Tibial nerve (tissue), 3 donors: ENCODE data around the gene MSH3.

ENCODE experiments used
- CTCF ChIP-seq, 5 experiments: fragments of 200-600 bp in 3 of 5; fragments of 450-650 bp in 2 of 5; sonication (generic) in 3 of 5; IDR thresholded peaks; one replicate each; pipeline ENCODE4 v1.5.1; 2016 to 2019; ENCODE audit warnings: antibody characterized with exemption in 5 of 5, mild to moderate bottlenecking in 3 of 5, moderate library complexity in 2 of 5
- POLR2A ChIP-seq, 2 donors: fragments of 450-650 bp; IDR thresholded peaks; one replicate each; pipeline ENCODE4 v1.6.1; 2017; ENCODE audit warnings: antibody characterized with exemption in 2 of 2, mild to moderate bottlenecking in 2 of 2, moderate library complexity in 2 of 2

DNA sequence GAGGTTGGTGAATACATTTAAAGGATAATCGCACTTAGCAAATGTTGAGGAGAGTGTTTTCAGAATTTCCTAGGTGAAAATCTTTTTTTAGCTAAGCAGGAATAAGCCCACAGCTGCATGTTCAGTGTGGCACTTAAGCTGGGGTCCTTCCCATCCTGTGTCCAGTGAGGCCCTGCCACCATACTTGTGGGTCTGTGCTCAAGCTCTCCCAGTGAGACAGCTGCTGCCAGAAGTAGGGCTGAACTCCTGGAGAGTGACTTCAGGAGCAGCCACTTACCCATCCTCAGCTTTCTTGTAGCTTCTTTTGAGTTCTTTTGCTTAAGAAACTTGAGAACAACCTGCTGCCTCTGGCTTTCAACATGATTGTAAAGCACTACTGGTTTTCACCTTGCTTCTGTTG is 110.3 kb downstream of the MSH3 start:
- TF ChIP-seq CTCF (IDR thresholded peaks at IDR 0.05), result no peak
- no peak for TF ChIP-seq POLR2A (IDR thresholded peaks at IDR 0.05)
